HEK293 (cell line): ENCODE results near the gene KLK1.
A peak's percentile ranks its signal among the peaks of the same experiment; 100 is the strongest.

ENCODE experiments used
- CTCF ChIA-PET: fragments of 350-600 bp; formaldehyde crosslinking; extraction: SDS; loops from one replicate; lab custom pipeline; 2021; ENCODE audit warnings: antibody characterized with exemption; lab: Yijun Ruan, JAX
- POLR2A ChIA-PET: fragments of 300-600 bp; formaldehyde crosslinking; extraction: SDS; loops from one replicate; lab custom pipeline; 2020; ENCODE audit warnings: antibody characterized with exemption, inconsistent platforms; lab: Yijun Ruan, JAX
- H3K27ac ChIP-seq: fragments of 200-500 bp; sonication (Bioruptor generic); 2 replicates; pipeline ENCODE4 v1.5.1; 2014; ENCODE audit warnings: low read depth, low read length, control low read depth, inconsistent platforms; ENCODE audit errors: extremely low read depth
- H3K36me3 ChIP-seq, 2 experiments: fragments of 200-500 bp in 1 of 2; sonication (Bioruptor generic) in 1 of 2; 1 replicate in 1 of 2; 2 replicates in 1 of 2; pipeline ENCODE4 v1.5.1; 2014 to 2017; ENCODE audit warnings: inconsistent platforms in 2 of 2, low read length in 2 of 2; ENCODE audit not compliant: control insufficient read depth in 2 of 2, insufficient read depth in 1 of 2
- H3K4me1 ChIP-seq: fragments of 200-500 bp; sonication (Bioruptor generic); 2 replicates; pipeline ENCODE4 v1.5.1; 2014; ENCODE audit warnings: mild to moderate bottlenecking, low read length, inconsistent platforms; ENCODE audit not compliant: control insufficient read depth, insufficient read depth
- H3K4me3 ChIP-seq: 2 replicates; pipeline ENCODE4 v1.5.1; 2011; ENCODE audit warnings: low read depth, mild to moderate bottlenecking, control low read depth, low read length, moderate library complexity
- H3K9me3 ChIP-seq: fragments of 200-500 bp; sonication (Bioruptor generic); 2 replicates; pipeline ENCODE4 v1.5.1; 2014; ENCODE audit warnings: low read depth, low read length, inconsistent platforms; ENCODE audit not compliant: control insufficient read depth, insufficient read depth
- BCL11A ChIP-seq: fragments of 450-650 bp; formaldehyde crosslinking; IDR thresholded peaks from 2 replicates; pipeline ENCODE4 v1.5.1; 2016; ENCODE audit warnings: low read depth, missing biosample characterization, missing genetic modification characterization
- GLIS2 ChIP-seq: fragments of 450-650 bp; formaldehyde crosslinking; IDR thresholded peaks from 2 replicates; pipeline ENCODE4 v1.5.1; 2016; ENCODE audit warnings: missing biosample characterization, missing genetic modification characterization
- IKZF3 ChIP-seq: fragments of 450-650 bp; IDR thresholded peaks from 2 replicates; pipeline ENCODE4 v1.5.0; 2018; ENCODE audit warnings: missing biosample characterization, mild to moderate bottlenecking, missing genetic modification characterization, moderate library complexity
- KLF1 ChIP-seq: fragments of 450-650 bp; formaldehyde crosslinking; IDR thresholded peaks from 2 replicates; pipeline ENCODE4 v1.5.1; 2016; ENCODE audit warnings: missing biosample characterization, missing genetic modification characterization
- PATZ1 ChIP-seq: fragments of 450-650 bp; formaldehyde crosslinking; IDR thresholded peaks from 2 replicates; pipeline ENCODE4 v1.5.1; 2016; ENCODE audit warnings: missing biosample characterization, missing genetic modification characterization
- SCRT1 ChIP-seq: fragments of 450-650 bp; formaldehyde crosslinking; IDR thresholded peaks from 2 replicates; pipeline ENCODE4 v1.5.1; 2016; ENCODE audit warnings: missing biosample characterization, missing genetic modification characterization, borderline replicate concordance
- TRIM28 ChIP-seq: IDR thresholded peaks from 2 replicates; pipeline ENCODE4 v1.6.1; 2011; ENCODE audit warnings: low read length, control low read depth, borderline replicate concordance
- YY2 ChIP-seq: fragments of 450-650 bp; formaldehyde crosslinking; IDR thresholded peaks from 2 replicates; pipeline ENCODE4 v1.5.1; 2016; ENCODE audit warnings: missing biosample characterization, missing genetic modification characterization
- ZBTB17 ChIP-seq: fragments of 450-650 bp; formaldehyde crosslinking; IDR thresholded peaks from 2 replicates; pipeline ENCODE4 v1.5.1; 2016; ENCODE audit warnings: missing biosample characterization, missing genetic modification characterization
- ZBTB8A ChIP-seq: fragments of 450-650 bp; formaldehyde crosslinking; IDR thresholded peaks from 2 replicates; pipeline ENCODE4 v1.5.1; 2016; ENCODE audit warnings: missing biosample characterization, missing genetic modification characterization
- ZIC2 ChIP-seq: fragments of 450-650 bp; formaldehyde crosslinking; IDR thresholded peaks from 2 replicates; pipeline ENCODE4 v1.5.1; 2016; ENCODE audit warnings: missing biosample characterization, missing genetic modification characterization
- ZNF10 ChIP-seq: fragments of 450-650 bp; formaldehyde crosslinking; IDR thresholded peaks from 2 replicates; pipeline ENCODE4 v1.5.1; 2017; ENCODE audit warnings: missing biosample characterization, missing genetic modification characterization
- ZNF155 ChIP-seq: fragments of 450-650 bp; formaldehyde crosslinking; IDR thresholded peaks from 2 replicates; pipeline ENCODE4 v1.5.1; 2016; ENCODE audit warnings: missing biosample characterization, missing genetic modification characterization
- ZNF202 ChIP-seq: fragments of 450-650 bp; formaldehyde crosslinking; IDR thresholded peaks from 2 replicates; pipeline ENCODE4 v1.5.1; 2016; ENCODE audit warnings: missing biosample characterization, missing genetic modification characterization, borderline replicate concordance
- ZNF391 ChIP-seq: fragments of 450-650 bp; formaldehyde crosslinking; IDR thresholded peaks from 2 replicates; pipeline ENCODE4 v1.5.1; 2016; ENCODE audit warnings: low read depth, missing biosample characterization, missing genetic modification characterization, borderline replicate concordance
- ZNF394 ChIP-seq: fragments of 450-650 bp; formaldehyde crosslinking; IDR thresholded peaks from 2 replicates; pipeline ENCODE4 v1.5.1; 2016; ENCODE audit warnings: missing biosample characterization, missing genetic modification characterization, mild to moderate bottlenecking, moderate library complexity, borderline replicate concordance
- ZNF521 ChIP-seq: fragments of 450-650 bp; formaldehyde crosslinking; IDR thresholded peaks from 2 replicates; pipeline ENCODE4 v1.5.1; 2017; ENCODE audit warnings: missing biosample characterization, mild to moderate bottlenecking, missing genetic modification characterization
- ZNF561 ChIP-seq: fragments of 450-650 bp; IDR thresholded peaks from 2 replicates; pipeline ENCODE4 v1.5.1; 2018; ENCODE audit warnings: missing biosample characterization, missing genetic modification characterization, borderline replicate concordance
- ZNF624 ChIP-seq: fragments of 450-650 bp; formaldehyde crosslinking; IDR thresholded peaks from 2 replicates; pipeline ENCODE4 v1.5.1; 2017; ENCODE audit warnings: missing biosample characterization, missing genetic modification characterization
- ZNF701 ChIP-seq: fragments of 450-650 bp; formaldehyde crosslinking; IDR thresholded peaks from 2 replicates; pipeline ENCODE4 v1.5.1; 2016; ENCODE audit warnings: missing biosample characterization, missing genetic modification characterization
- TF ChIP-seq, protein P1 (sequence below): fragments of 450-650 bp; IDR thresholded peaks from 2 replicates; pipeline ENCODE4 v1.5.1; 2018; ENCODE audit warnings: missing biosample characterization, mild to moderate bottlenecking, missing genetic modification characterization
- TF ChIP-seq, protein P2 (sequence below): fragments of 450-650 bp; IDR thresholded peaks from 2 replicates; pipeline ENCODE4 v1.5.1; 2018; ENCODE audit warnings: missing biosample characterization, missing genetic modification characterization
- TF ChIP-seq, protein P3 (sequence below): fragments of 450-650 bp; formaldehyde crosslinking; IDR thresholded peaks from 2 replicates; pipeline ENCODE4 v1.5.1; 2016; ENCODE audit warnings: missing biosample characterization, missing genetic modification characterization

Gene KLK1

DNA sequence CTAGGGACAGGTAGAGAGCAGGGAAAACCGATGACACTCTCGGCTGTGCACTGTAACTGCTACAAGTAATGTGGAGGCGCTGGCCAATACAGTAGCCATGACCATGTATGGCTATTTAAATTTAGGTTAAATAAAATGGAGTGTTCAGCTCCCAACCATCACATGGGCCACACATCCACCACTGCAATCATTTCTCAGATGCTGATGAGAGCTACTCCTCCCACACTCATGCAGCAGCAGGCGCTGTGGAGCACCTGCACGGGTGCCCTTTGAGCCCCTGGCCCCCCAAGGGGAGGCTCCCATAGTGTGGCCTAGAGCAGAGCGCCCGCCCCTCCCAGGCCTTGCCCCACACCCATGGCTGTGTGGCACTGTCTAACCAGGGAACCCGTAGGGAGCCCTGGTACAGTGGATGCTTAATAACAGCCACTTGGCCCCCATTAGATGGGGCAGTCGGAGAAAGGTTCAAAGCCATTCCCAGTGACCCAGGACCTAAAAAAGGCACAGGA is 27.4 kb downstream of the KLK1 start:
- CTCF ChIA-PET, result interaction anchor here (0.6 to 9.4 kb wide), 2 partner anchors 72 to 125 kb away, joined by 3 to 79 read pairs; no protein-coding TSS in a partner anchor
- Histone ChIP-seq H3K9me3 (no peaks in the 10 kb centered on the region), H3K27ac (no peak overlapping the region), H3K4me3 (no peak overlapping the region)
- TF ChIP-seq ZIC2 (tag by site-specific recombination) (peak; percentile 19; the same call in 1 of the 2 replicates), YY2 (tag by site-specific recombination) (no peak), IKZF3 (tag by site-specific recombination) (0 out of 2 replicates have a peak, but pooled peaks have one; percentile 40), ZNF561 (tag by site-specific recombination) (peak; percentile 23; the same call in 1 of the 2 replicates), ZNF624 (tag by site-specific recombination) (no peak), ZBTB8A (peak; percentile 40; the same call in 1 of the 2 replicates), ZNF394 (tag by site-specific recombination) (peak; percentile 48; the same call in 1 of the 2 replicates), SCRT1 (tag by site-specific recombination) (no peak), BCL11A (tag by site-specific recombination) (peak; percentile 19; the same call in 1 of the 2 replicates), GLIS2 (tag by site-specific recombination) (peak; percentile 48), KLF1 (tag by site-specific recombination) (no peak), PATZ1 (peak; percentile 69; the same call in 1 of the 2 replicates)
- TF ChIP-seq, protein P1, sequence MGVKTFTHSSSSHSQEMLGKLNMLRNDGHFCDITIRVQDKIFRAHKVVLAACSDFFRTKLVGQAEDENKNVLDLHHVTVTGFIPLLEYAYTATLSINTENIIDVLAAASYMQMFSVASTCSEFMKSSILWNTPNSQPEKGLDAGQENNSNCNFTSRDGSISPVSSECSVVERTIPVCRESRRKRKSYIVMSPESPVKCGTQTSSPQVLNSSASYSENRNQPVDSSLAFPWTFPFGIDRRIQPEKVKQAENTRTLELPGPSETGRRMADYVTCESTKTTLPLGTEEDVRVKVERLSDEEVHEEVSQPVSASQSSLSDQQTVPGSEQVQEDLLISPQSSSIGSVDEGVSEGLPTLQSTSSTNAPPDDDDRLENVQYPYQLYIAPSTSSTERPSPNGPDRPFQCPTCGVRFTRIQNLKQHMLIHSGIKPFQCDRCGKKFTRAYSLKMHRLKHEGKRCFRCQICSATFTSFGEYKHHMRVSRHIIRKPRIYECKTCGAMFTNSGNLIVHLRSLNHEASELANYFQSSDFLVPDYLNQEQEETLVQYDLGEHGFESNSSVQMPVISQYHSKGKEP, result peak; percentile 56
- TF ChIP-seq, protein P2, sequence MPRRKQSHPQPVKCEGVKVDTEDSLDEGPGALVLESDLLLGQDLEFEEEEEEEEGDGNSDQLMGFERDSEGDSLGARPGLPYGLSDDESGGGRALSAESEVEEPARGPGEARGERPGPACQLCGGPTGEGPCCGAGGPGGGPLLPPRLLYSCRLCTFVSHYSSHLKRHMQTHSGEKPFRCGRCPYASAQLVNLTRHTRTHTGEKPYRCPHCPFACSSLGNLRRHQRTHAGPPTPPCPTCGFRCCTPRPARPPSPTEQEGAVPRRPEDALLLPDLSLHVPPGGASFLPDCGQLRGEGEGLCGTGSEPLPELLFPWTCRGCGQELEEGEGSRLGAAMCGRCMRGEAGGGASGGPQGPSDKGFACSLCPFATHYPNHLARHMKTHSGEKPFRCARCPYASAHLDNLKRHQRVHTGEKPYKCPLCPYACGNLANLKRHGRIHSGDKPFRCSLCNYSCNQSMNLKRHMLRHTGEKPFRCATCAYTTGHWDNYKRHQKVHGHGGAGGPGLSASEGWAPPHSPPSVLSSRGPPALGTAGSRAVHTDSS (tag by site-specific recombination), result 0 out of 2 replicates have a peak, but pooled peaks have one; percentile 16
- TF ChIP-seq, all 188 proteins: peak for 10
- POLR2A ChIA-PET, result interaction anchor here (0.6 to 7.9 kb wide), 8 partner anchors 7 to 467 kb away, joined by 3 to 85 read pairs (median 4); partner anchors contain the start of gene KCNC3
- Histone ChIP-seq H3K4me1 (peaks cover 4% of the 10 kb centered on the region; the same call in 1 of the 2 replicates), H3K36me3 (peaks cover 19 to 59% of the 10 kb centered on the region in 2 experiments)

DNA sequence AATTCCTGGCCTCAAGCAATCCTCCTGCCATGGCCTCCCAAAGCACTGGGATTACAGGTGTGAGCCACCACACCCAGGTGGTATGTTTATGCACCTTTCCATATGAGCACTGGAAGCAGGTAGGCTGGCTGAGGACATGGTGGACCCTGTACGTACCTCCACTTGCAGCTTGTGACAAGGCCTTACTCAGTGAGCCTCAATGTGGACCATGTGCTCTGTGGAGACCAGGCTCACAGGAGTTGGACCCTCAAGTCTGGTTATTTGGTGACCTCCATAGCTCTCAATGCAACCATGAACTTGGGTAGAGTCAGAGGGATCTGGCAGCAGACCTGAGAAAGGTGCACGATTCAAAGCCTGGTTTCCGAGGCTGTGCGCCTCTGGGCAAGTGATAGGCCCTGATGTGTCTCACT is 27.9 kb downstream of the KLK1 start:
- POLR2A ChIA-PET, result interaction anchor here (1.0 to 7.9 kb wide), 7 partner anchors 7 to 467 kb away, joined by 3 to 85 read pairs (median 4); partner anchors contain the start of gene KCNC3
- Histone ChIP-seq H3K4me1 (peaks cover 4% of the 10 kb centered on the region; the same call in 1 of the 2 replicates), H3K36me3 (peaks cover 14 to 54% of the 10 kb centered on the region in 2 experiments), H3K4me3 (no peak overlapping the region), H3K27ac (no peak overlapping the region), H3K9me3 (no peaks in the 10 kb centered on the region)
- CTCF ChIA-PET, result interaction anchor here (0.6 to 9.4 kb wide), 5 partner anchors 11 to 126 kb away, joined by 3 to 79 read pairs (median 5); no protein-coding TSS in a partner anchor
- peak; percentile 30; the same call in 1 of the 2 replicates for TF ChIP-seq ZBTB17 (tag by site-specific recombination)
- peak; percentile 15; the same call in 1 of the 2 replicates for TF ChIP-seq ZNF391 (tag by site-specific recombination)
- no peak for TF ChIP-seq ZNF202 (tag by site-specific recombination)
- TF ChIP-seq ZNF701, result no peak
- peak; percentile 28; the same call in 1 of the 2 replicates for TF ChIP-seq TRIM28
- no peak for TF ChIP-seq ZNF561 (tag by site-specific recombination)
- no peak for TF ChIP-seq ZNF521
- no peak for TF ChIP-seq IKZF3 (tag by site-specific recombination)
- TF ChIP-seq ZNF155, result no peak
- no peak for TF ChIP-seq ZNF10 (tag by site-specific recombination)
- TF ChIP-seq, protein P3, sequence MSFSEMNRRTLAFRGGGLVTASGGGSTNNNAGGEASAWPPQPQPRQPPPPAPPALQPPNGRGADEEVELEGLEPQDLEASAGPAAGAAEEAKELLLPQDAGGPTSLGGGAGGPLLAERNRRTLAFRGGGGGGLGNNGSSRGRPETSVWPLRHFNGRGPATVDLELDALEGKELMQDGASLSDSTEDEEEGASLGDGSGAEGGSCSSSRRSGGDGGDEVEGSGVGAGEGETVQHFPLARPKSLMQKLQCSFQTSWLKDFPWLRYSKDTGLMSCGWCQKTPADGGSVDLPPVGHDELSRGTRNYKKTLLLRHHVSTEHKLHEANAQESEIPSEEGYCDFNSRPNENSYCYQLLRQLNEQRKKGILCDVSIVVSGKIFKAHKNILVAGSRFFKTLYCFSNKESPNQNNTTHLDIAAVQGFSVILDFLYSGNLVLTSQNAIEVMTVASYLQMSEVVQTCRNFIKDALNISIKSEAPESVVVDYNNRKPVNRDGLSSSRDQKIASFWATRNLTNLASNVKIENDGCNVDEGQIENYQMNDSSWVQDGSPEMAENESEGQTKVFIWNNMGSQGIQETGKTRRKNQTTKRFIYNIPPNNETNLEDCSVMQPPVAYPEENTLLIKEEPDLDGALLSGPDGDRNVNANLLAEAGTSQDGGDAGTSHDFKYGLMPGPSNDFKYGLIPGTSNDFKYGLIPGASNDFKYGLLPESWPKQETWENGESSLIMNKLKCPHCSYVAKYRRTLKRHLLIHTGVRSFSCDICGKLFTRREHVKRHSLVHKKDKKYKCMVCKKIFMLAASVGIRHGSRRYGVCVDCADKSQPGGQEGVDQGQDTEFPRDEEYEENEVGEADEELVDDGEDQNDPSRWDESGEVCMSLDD (tag by site-specific recombination), result no peak
